Smooth muscle cell (in vitro differentiated cells): ENCODE measurements around the gene HMGB1. TPM values are rescaled to one million over a fixed set of nuclear protein-coding genes. Genes with fewer than 3 reads are reported as not detected.

Experiments used
- DNase-seq: peaks from one replicate; lab custom pipeline; 2025; ENCODE audit not compliant: unreplicated experiment; lab: John Stamatoyannopoulos, UW
- H2AFZ ChIP-seq: fragments of 200-600 bp; sonication (generic); 2 replicates; pipeline ENCODE4 v1.6.0; 2016; ENCODE audit warnings: antibody characterized with exemption, low read depth, mild to moderate bottlenecking
- H3F3A ChIP-seq: fragments of 200-600 bp; sonication (generic); 2 replicates; pipeline ENCODE4 v1.6.0; 2017; ENCODE audit warnings: antibody characterized with exemption, low read depth
- H3K27ac ChIP-seq: fragments of 200-600 bp; sonication (generic); 2 replicates; pipeline ENCODE4 v1.5.1; 2016; ENCODE audit warnings: low read depth, mild to moderate bottlenecking
- H3K27me3 ChIP-seq: fragments of 200-600 bp; sonication (generic); 2 replicates; pipeline ENCODE4 v1.6.1; 2016; ENCODE audit warnings: low read depth, mild to moderate bottlenecking
- H3K36me3 ChIP-seq: fragments of 200-600 bp; sonication (generic); 2 replicates; pipeline ENCODE4 v1.5.1; 2016; ENCODE audit warnings: low read depth
- H3K4me1 ChIP-seq: fragments of 200-600 bp; sonication (generic); 2 replicates; pipeline ENCODE4 v1.5.1; 2016; ENCODE audit warnings: low read depth
- H3K4me2 ChIP-seq: fragments of 200-600 bp; sonication (generic); 2 replicates; pipeline ENCODE4 v1.6.0; 2016; ENCODE audit warnings: mild to moderate bottlenecking
- H3K4me3 ChIP-seq: fragments of 200-600 bp; sonication (generic); 2 replicates; pipeline ENCODE4 v1.5.1; 2016; ENCODE audit warnings: mild to moderate bottlenecking
- H3K79me2 ChIP-seq: fragments of 200-600 bp; sonication (generic); 2 replicates; pipeline ENCODE4 v1.6.0; 2016; ENCODE audit warnings: low read depth, mild to moderate bottlenecking
- H3K9ac ChIP-seq: fragments of 200-600 bp; sonication (generic); 2 replicates; pipeline ENCODE4 v1.6.0; 2016; ENCODE audit warnings: low read depth
- H3K9me3 ChIP-seq: fragments of 200-600 bp; sonication (generic); replicated peaks from 2 replicates; pipeline ENCODE4 v1.5.1; 2016; ENCODE audit warnings: low read depth
- H4K20me1 ChIP-seq: fragments of 200-600 bp; sonication (generic); 2 replicates; pipeline ENCODE4 v1.6.0; 2016; ENCODE audit warnings: low read depth
- CTCF ChIP-seq: fragments of 200-600 bp; sonication (generic); IDR thresholded peaks from 2 replicates; pipeline ENCODE4 v1.5.1; 2017; ENCODE audit warnings: borderline replicate concordance, mild to moderate bottlenecking, antibody characterized with exemption; ENCODE audit not compliant: insufficient read depth, poor library complexity, severe bottlenecking
- WGBS: methylation state at CpG from one replicate; pipeline ENCODE4 v1.1.7; 2016; ENCODE audit warnings: low lambda C conversion rate; 5-methylcytosine and 5-hydroxymethylcytosine counted together
- polyA plus RNA-seq: library from polyadenylated mRNA; unstranded; fragments of >200 nt; fragmentation: Nextera tagmentation; extraction: Ambion mirVana; gene quantifications from 2 replicates; pipeline ENCODE4 v1.2.1, GENCODE V29; 2016
- total RNA-seq: library from RNA; depleted of rRNA; stranded (reverse); fragments of >200 nt; gene quantifications from 2 replicates; pipeline ENCODE4 v1.2.3, GENCODE V29; 2014

Gene HMGB1
- total and polyA plus RNA-seq, 2 experiments from 2014 or later = 581 to 627 TPM

DNA sequence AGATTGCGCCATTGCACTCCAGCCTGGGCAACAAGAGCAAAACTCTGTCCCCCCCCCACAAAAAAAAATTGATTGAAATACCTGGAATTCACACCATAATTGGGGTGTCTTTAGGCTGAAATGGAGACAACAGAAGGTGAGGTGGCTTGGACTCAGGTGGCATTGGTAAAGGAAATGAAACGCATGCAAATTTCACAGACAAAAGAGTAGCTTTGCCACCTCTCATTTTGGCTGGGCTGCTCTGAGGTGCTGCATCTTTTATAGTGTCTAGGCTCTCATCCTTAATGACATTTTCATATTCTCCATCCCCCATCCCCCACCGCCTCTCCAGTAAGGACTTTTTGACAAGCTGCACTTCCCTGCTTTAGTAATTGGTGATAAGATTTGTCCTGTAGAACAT, 36.5 kb downstream of the HMGB1 start:
- peak overlapping the region; percentile 60 for H3K4me2 ChIP-seq
- 91% methylated on average over 3 of the region's 3 CpGs for WGBS

DNA sequence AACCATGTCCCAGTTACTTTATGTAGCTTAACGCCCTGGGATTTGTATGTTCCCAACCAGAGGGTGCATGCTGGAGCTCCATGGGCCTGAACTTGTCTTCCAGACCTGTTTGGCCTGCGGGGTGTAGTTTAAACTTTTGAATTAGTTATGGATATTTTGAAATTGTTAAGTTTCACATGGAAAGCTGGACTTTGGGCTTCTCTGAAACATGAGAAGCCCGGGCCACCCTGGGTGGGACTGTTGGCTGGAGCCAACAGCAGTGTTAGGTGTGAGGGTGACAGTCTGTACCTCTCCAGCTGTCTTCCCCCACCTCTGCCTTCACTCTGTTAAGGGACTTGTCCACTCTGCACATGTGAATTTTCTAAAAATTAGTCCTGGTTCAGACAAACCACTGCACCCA, 41.8 kb downstream of the HMGB1 start:
- no peak overlapping the region for H3K27ac ChIP-seq
- no peaks in the 10 kb centered on the region for H3K79me2 ChIP-seq
- H3F3A ChIP-seq = peaks cover 1% of the 10 kb centered on the region
- H3K4me2 ChIP-seq = no peak overlapping the region
- no peak overlapping the region for H3K4me3 ChIP-seq
- no peak overlapping the region for H3K9ac ChIP-seq
- no peaks in the 10 kb centered on the region for H3K27me3 ChIP-seq
- DNase-seq = no peak
- WGBS = 92% methylated on average over 3 of the region's 3 CpGs
- no peaks in the 10 kb centered on the region for H3K9me3 ChIP-seq
- H3K4me1 ChIP-seq = no peaks in the 10 kb centered on the region
- no peak overlapping the region for H2AFZ ChIP-seq
- H4K20me1 ChIP-seq = no peaks in the 10 kb centered on the region
- H3K36me3 ChIP-seq = no peaks in the 10 kb centered on the region
- TF ChIP-seq CTCF = no peak

More for the DNA sequence above, 36.5 kb downstream of the HMGB1 start:
- H2AFZ ChIP-seq = no peak overlapping the region
- H3K36me3 ChIP-seq = no peaks in the 10 kb centered on the region
- H3F3A ChIP-seq = peaks cover 14% of the 10 kb centered on the region
- peaks cover 9% of the 10 kb centered on the region for H3K4me1 ChIP-seq
- H3K27ac ChIP-seq = peak overlapping the region; percentile 82
- no peak overlapping the region for H3K9ac ChIP-seq
- H3K27me3 ChIP-seq = no peaks in the 10 kb centered on the region
- no peak for TF ChIP-seq CTCF
- H3K9me3 ChIP-seq = no peaks in the 10 kb centered on the region
- no peaks in the 10 kb centered on the region for H3K79me2 ChIP-seq
- DNase-seq = no peak
- H4K20me1 ChIP-seq = no peaks in the 10 kb centered on the region
- H3K4me3 ChIP-seq = no peak overlapping the region

DNA sequence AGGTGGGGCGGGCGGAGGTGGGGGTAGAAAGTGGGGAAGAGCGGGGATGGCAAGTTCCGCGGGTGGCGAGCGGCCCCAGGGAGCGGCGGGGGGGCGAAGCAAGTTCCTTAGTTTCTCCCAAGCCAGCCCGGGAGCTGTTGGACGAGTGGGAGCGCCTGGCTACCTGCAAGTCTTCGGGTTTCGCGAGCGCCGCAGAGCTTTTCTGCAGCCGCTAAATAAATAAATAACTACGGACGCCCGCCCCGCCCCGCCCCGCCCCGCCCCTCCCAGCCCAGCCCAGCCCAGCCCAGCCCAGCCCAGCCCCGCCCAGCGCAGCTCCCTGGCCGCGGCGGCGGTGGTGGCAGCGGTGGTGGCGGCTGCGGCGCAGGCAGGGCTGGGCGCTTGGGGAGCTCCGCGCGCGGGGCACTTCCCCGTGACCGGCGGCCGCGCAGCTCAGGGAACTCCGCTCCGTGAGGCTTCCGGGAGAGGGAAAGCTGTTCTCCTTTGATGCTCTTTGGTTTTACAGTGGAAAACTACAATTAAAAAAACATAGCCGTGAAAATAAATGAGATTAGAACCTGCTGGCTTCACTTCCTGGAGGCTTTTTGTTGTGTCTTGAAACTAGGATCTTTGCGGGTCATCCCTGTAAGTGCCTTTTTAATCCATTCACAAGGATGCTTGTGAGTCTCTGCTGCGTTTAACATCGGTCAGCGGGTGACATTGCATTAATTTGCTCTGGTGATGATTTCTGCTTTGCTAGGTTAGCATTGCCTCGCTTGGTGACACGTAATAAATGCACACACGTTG, 43.5 kb downstream of the HMGB1 start, which contains the start of gene UBE2L5:
Gene UBE2L5, plus strand, starts transcription at position 440 of the 786 bp plus-strand sequence. CDS start 5,498 bp downstream, outside the sequence.
- no peaks in the 10 kb centered on the region for H3K9me3 ChIP-seq
- peak; percentile 54 for DNase-seq
- TF ChIP-seq CTCF = no peak

More for the DNA sequence above, 43.5 kb downstream of the HMGB1 start, which contains the start of gene UBE2L5:
- H3K4me3 ChIP-seq = peak within 1 kb of the TSS; percentile 56
- H2AFZ ChIP-seq = peak within 1 kb of the TSS; percentile 70
- no peaks in the 10 kb centered on the region for H3K4me1 ChIP-seq
- H4K20me1 ChIP-seq = no peaks in the 10 kb centered on the region
- no peaks in the 10 kb centered on the region for H3K27me3 ChIP-seq
- H3K36me3 ChIP-seq = no peaks in the 10 kb centered on the region
- peak within 1 kb of the TSS; percentile 51 for H3K27ac ChIP-seq
- H3K4me2 ChIP-seq = peak within 1 kb of the TSS; percentile 87
- no peaks in the 10 kb centered on the region for H3K79me2 ChIP-seq
- H3K9ac ChIP-seq = peak within 1 kb of the TSS; percentile 58
- H3F3A ChIP-seq = no peaks in the 10 kb centered on the region
- 4% methylated on average over 9 of the region's 57 CpGs for WGBS
